HG03342 (cell line): ENCODE measurements around the gene UNC13C.
"Not testable (repeated sequence)": the region's sequence is repeated elsewhere in the genome, so short reads cannot be mapped to it uniquely, and the experiment has no call there.

Experiments
- ATAC-seq: cut with Tn5 transposase; IDR thresholded peaks from one replicate; pipeline ENCODE4 v1.9.1; 2021; ENCODE audit warnings: mild to moderate bottlenecking, moderate library complexity; ENCODE audit not compliant: unreplicated experiment

The UNC13C gene

GRCh38 chr15:54450288-54450687, 472.0 kb downstream of the UNC13C start:
- ATAC-seq = not testable (repeated sequence)

GRCh38 chr15:54456413-54456812, 478.2 kb downstream of the UNC13C start:
- no peak for ATAC-seq

- ATAC-seq = no peak
These were observed 484.3 kb downstream of the UNC13C start for GRCh38 chr15:54462511-54462913.

GRCh38 chr15:54481819-54482218, 503.6 kb downstream of the UNC13C start:
- ATAC-seq = no peak

GRCh38 chr15:54482251-54482650, 504.0 kb downstream of the UNC13C start:
- ATAC-seq = no peak

- ATAC-seq = no peak
These were observed 522.1 kb downstream of the UNC13C start for GRCh38 chr15:54500330-54500729.

GRCh38 chr15:54502416-54503075, 524.3 kb downstream of the UNC13C start:
- ATAC-seq = no peak

GRCh38 chr15:54504695-54505094, 526.5 kb downstream of the UNC13C start:
- ATAC-seq = no peak

- no peak for ATAC-seq
These were observed 528.8 kb downstream of the UNC13C start for GRCh38 chr15:54506977-54507524.

GRCh38 chr15:54514601-54515000, 536.4 kb downstream of the UNC13C start:
- ATAC-seq = no peak

GRCh38 chr15:54515664-54516582, 537.7 kb downstream of the UNC13C start:
- no peak for ATAC-seq

GRCh38 chr15:54517366-54517765, 539.1 kb downstream of the UNC13C start:
- no peak for ATAC-seq

GRCh38 chr15:54518156-54518882, 540.1 kb downstream of the UNC13C start:
- no peak for ATAC-seq

GRCh38 chr15:54519577-54519976, 541.3 kb downstream of the UNC13C start:
- ATAC-seq = peak; percentile 77

GRCh38 chr15:54520616-54521015, 542.4 kb downstream of the UNC13C start:
- no peak for ATAC-seq

- no peak for ATAC-seq
These were observed 543.0 kb downstream of the UNC13C start for GRCh38 chr15:54521206-54521605.

GRCh38 chr15:54528021-54528420, 549.8 kb downstream of the UNC13C start:
- no peak for ATAC-seq

GRCh38 chr15:54540721-54541120, 562.5 kb downstream of the UNC13C start:
- ATAC-seq = no peak

GRCh38 chr15:54547491-54547890, 569.2 kb downstream of the UNC13C start:
- ATAC-seq = no peak

- ATAC-seq = no peak
These were observed 572.7 kb downstream of the UNC13C start for GRCh38 chr15:54550954-54551353.

GRCh38 chr15:54556231-54556630, 578.0 kb downstream of the UNC13C start:
- no peak for ATAC-seq
